Nephron (organoid): ENCODE results near the gene PSMD14.
A peak's percentile ranks its signal among the peaks of the same experiment; 100 is the strongest.
"Not testable (repeated sequence)": the region's sequence is repeated elsewhere in the genome, so short reads cannot be mapped to it uniquely, and the experiment has no call there.

Source experiments
- H3K27ac Mint-ChIP-seq, 3 experiments: 2 replicates each; pipeline ENCODE4 v1.8.0; 2020; ENCODE audit warnings: mixed read lengths in 3 of 3, mild to moderate bottlenecking in 2 of 3, moderate library complexity in 1 of 3
- H3K27me3 Mint-ChIP-seq: 2 replicates; pipeline ENCODE4 v1.8.0; 2021; ENCODE audit warnings: low read depth, mild to moderate bottlenecking, moderate library complexity, mixed read lengths
- H3K36me3 Mint-ChIP-seq: 2 replicates; pipeline ENCODE4 v1.8.0; 2020; ENCODE audit warnings: low read depth, mixed read lengths
- H3K4me1 Mint-ChIP-seq: 2 replicates; pipeline ENCODE4 v1.8.0; 2020; ENCODE audit warnings: mixed read lengths
- H3K4me3 Mint-ChIP-seq, 3 experiments: 2 replicates each; pipeline ENCODE4 v1.8.0; 2020; ENCODE audit warnings: mild to moderate bottlenecking in 3 of 3, mixed read lengths in 3 of 3, moderate library complexity in 2 of 3
- H3K9me3 Mint-ChIP-seq: 2 replicates; pipeline ENCODE4 v1.8.0; 2020; ENCODE audit warnings: mixed read lengths
- TF ChIP-seq, protein P1 (sequence below), 3 experiments: fragments of 200-600 bp; sonication (generic); IDR thresholded peaks; one replicate each; pipeline ENCODE4 v1.5.0; 2021; ENCODE audit warnings: antibody characterized with exemption in 3 of 3; ENCODE audit not compliant: unreplicated experiment in 3 of 3

Gene PSMD14

DNA sequence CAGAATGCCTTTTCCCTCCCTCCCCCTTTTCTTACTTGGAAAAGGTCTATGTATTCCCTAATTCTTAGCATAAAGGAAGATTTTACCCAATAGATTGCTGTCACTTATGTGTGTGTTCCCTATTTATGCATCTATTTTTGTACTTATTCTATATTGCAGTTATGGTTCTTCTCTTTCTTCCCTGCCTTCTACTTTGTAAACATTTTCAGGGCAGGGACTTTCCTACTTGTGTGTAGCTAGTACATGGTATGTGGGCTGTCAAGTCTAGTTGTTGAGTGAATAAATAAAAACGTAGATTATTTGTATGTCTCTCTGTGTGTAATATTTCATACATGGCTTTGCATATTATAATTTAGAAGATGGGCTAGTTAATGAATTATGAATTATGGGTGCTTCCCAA is 45.3 kb downstream of the PSMD14 start:
- Mint-ChIP-seq H3K9me3 (no peaks in the 10 kb centered on the region), H3K27ac (peak overlapping the region in 1 of 3 experiments; percentile 23), H3K36me3 (no peaks in the 10 kb centered on the region), H3K4me1 (peaks cover 19% of the 10 kb centered on the region), H3K27me3 (no peaks in the 10 kb centered on the region), H3K4me3 (no peak overlapping the region)
- TF ChIP-seq, protein P1, sequence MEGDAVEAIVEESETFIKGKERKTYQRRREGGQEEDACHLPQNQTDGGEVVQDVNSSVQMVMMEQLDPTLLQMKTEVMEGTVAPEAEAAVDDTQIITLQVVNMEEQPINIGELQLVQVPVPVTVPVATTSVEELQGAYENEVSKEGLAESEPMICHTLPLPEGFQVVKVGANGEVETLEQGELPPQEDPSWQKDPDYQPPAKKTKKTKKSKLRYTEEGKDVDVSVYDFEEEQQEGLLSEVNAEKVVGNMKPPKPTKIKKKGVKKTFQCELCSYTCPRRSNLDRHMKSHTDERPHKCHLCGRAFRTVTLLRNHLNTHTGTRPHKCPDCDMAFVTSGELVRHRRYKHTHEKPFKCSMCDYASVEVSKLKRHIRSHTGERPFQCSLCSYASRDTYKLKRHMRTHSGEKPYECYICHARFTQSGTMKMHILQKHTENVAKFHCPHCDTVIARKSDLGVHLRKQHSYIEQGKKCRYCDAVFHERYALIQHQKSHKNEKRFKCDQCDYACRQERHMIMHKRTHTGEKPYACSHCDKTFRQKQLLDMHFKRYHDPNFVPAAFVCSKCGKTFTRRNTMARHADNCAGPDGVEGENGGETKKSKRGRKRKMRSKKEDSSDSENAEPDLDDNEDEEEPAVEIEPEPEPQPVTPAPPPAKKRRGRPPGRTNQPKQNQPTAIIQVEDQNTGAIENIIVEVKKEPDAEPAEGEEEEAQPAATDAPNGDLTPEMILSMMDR (IDR thresholded peaks at IDR 0.05; ENCODE audit: unreplicated experiment in 3 of 3), result no peak

DNA sequence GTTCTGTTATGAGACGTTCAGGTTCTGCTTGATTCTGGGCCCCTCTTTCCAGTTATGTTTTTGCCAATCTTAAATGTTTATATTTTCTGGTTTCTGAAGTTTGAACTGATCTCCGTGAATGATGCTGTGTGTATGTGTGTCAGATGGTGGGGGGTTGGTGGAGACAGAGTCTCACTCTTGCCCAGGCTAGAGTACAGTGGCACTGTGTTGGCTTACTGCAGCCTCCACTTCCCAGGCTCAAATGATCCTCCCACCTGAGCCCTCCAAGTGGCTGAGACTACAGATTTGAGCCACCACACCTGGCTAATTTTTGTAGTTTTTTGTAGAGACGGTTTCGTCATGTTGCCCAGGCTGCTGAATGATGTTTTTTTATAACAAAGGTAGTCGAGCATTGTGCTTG is 45.9 kb downstream of the PSMD14 start:
- TF ChIP-seq, protein P1 (IDR thresholded peaks at IDR 0.05; ENCODE audit: unreplicated experiment in 3 of 3), result no peak
- Mint-ChIP-seq H3K36me3 (no peaks in the 10 kb centered on the region), H3K27ac (no peak overlapping the region), H3K9me3 (no peaks in the 10 kb centered on the region), H3K4me1 (peaks cover 19% of the 10 kb centered on the region), H3K27me3 (no peaks in the 10 kb centered on the region), H3K4me3 (no peak overlapping the region)

DNA sequence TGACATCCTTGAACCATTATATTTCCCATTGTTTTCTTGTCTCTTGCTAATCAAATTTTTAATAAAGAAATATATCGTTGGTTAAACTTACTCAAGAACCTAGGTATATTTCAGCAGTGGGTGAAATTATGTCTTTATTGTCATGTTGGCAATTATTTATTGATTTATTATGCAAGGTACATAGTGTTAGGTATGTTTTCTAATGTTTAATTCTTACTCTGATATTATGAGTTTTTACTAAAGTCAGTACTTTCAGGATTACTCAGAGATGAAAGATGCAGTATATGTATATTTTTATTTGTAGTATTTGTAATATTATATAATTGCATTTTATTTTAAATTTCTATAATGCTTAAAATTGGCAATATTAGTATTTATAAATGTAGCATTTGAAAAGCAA is 46.9 kb downstream of the PSMD14 start:
- TF ChIP-seq, protein P1 (IDR thresholded peaks at IDR 0.05; ENCODE audit: unreplicated experiment in 3 of 3), result no peak
- H3K4me3 Mint-ChIP-seq, result no peak overlapping the region
- H3K27me3 Mint-ChIP-seq, result no peaks in the 10 kb centered on the region
- H3K4me1 Mint-ChIP-seq, result peaks cover 19% of the 10 kb centered on the region
- H3K9me3 Mint-ChIP-seq, result peaks cover 3% of the 10 kb centered on the region
- H3K36me3 Mint-ChIP-seq, result peaks cover 7% of the 10 kb centered on the region
- no peak overlapping the region for H3K27ac Mint-ChIP-seq

DNA sequence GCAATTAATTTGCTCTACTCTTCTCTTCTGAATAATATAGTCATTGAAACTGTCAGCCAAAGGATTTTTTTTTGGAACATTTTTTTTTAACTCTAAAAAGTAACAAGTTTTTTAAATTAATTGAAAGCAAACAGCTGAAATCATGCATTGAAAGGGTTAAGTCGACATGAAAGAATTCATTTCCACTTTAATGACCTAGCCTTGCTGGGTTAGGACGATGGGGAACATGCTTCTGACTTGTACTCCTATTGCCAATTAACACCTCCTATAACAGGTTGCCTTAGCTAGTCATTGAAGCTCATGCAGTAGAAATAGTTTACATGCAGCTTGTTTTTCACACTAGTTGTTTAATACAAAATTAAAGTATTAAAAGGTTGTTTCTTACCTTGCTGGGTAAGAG is 47.8 kb downstream of the PSMD14 start:
- Mint-ChIP-seq H3K27ac (no peak overlapping the region), H3K36me3 (peaks cover 13% of the 10 kb centered on the region), H3K4me1 (peaks cover 19% of the 10 kb centered on the region), H3K4me3 (no peak overlapping the region), H3K9me3 (peaks cover 6% of the 10 kb centered on the region), H3K27me3 (no peaks in the 10 kb centered on the region)
- TF ChIP-seq, protein P1 (IDR thresholded peaks at IDR 0.05; ENCODE audit: unreplicated experiment in 3 of 3), result no peak

DNA sequence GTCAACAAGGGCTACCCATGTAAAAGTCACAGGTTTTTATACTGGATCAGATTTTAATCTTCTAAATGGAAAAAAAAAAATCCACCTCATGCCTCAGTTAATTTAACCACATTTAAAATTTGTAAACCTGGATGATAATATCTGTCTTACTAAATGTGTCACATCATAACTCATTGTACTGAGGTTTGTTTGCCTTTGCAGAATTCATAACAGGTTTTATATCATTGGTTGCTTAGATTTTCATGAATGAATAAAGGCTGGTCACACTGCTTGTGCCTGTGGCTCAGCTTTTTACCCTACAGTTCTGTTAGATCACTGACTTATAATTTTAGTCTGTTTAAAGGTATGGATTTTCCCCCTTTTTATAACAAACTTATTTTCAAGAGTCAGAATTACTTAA is 48.9 kb downstream of the PSMD14 start:
- Mint-ChIP-seq H3K27ac (no peak overlapping the region), H3K9me3 (peaks cover 13% of the 10 kb centered on the region), H3K4me3 (no peak overlapping the region), H3K36me3 (peaks cover 24% of the 10 kb centered on the region), H3K27me3 (no peaks in the 10 kb centered on the region), H3K4me1 (peaks cover 19% of the 10 kb centered on the region)
- TF ChIP-seq, protein P1 (IDR thresholded peaks at IDR 0.05; ENCODE audit: unreplicated experiment in 3 of 3), result no peak

DNA sequence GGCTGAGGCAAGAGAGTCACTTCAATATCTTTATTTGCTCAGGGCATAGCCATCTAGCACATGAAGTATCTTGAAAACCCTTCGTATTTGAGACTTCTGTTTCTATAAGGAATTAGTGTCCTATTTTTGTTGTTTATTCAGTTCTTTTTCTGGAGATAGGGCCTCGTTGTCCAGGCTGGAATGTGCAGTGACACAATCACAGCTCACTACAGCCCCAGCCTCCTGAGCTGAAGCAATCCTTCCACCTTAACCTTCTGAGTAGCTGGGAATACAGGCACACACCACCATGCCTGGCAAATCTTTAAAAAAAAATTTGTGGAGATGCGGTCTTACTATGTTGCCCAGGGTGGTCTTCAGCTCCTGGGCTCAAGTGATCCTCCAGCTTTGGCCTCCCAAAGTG is 50.6 kb downstream of the PSMD14 start:
- peaks cover 5% of the 10 kb centered on the region for H3K4me1 Mint-ChIP-seq
- H3K27ac Mint-ChIP-seq, result no peak overlapping the region
- peaks cover 26% of the 10 kb centered on the region for H3K9me3 Mint-ChIP-seq
- H3K4me3 Mint-ChIP-seq, result no peak overlapping the region
- TF ChIP-seq, protein P1 (IDR thresholded peaks at IDR 0.05; ENCODE audit: unreplicated experiment in 3 of 3), result no peak
- H3K27me3 Mint-ChIP-seq, result no peaks in the 10 kb centered on the region
- peaks cover 40% of the 10 kb centered on the region for H3K36me3 Mint-ChIP-seq

DNA sequence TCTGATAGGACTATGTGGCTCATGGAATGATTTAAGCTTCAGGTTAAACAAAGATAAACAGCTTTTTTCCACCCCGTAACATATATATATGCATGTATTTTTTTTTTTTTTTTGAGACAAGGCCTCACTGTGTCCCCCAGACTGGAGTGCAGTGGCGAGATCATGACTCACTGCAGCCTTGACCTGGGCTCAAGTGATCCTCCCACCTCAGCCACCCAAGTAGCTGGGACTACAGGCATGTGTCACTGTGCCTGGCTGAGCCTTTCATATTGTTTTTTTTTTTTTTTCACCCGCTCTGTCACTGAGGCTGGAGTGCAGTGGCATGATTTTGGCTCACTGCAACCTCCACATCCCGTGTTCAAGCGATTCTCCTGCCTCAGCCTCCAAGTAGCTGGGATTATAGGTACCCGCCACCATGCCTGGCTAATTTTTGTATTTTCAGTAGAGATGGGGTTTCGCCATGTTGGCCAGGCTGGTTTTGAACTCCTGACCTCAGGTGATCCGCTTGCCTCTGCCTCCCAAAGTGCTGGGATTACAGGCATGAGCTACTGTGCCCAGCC is 52.0 kb downstream of the PSMD14 start:
- peaks cover 30% of the 10 kb centered on the region for H3K9me3 Mint-ChIP-seq
- H3K4me3 Mint-ChIP-seq, H3K27me3 Mint-ChIP-seq, H3K27ac Mint-ChIP-seq, H3K4me1 Mint-ChIP-seq: not testable (repeated sequence)
- H3K36me3 Mint-ChIP-seq, result peaks cover 52% of the 10 kb centered on the region
